Adrenal gland (tissue), 12 donors: ENCODE results near the gene PI4K2A. TPM values are rescaled to one million over a fixed set of nuclear protein-coding genes. Genes with fewer than 3 reads are reported as not detected.
A peak's percentile ranks its signal among the peaks of the same experiment; 100 is the strongest.
"Not testable (repeated sequence)": the region's sequence is repeated elsewhere in the genome, so short reads cannot be mapped to it uniquely, and the experiment has no call there.

Experiments
- DNase-seq, 7 donors: peaks; one replicate each; pipeline ENCODE4 v3.0.0-alpha.2; 2019 to 2020
- H3K27ac ChIP-seq, 5 donors: fragments of 200-600 bp; sonication (generic) in 4 of 5; 1 replicate in 3 of 5; 2 replicates in 2 of 5; pipeline versions ENCODE4 v1.5.1 to v1.8.0; 2016 to 2020; ENCODE audit warnings: mild to moderate bottlenecking in 1 of 5
- H3K27me3 ChIP-seq: fragments of 200-600 bp; 2 replicates; pipeline ENCODE4 v1.8.0; 2021
- H3K36me3 ChIP-seq, 2 donors: fragments of 200-600 bp; replicated peaks in 1 of 2; 1 replicate in 1 of 2; 2 replicates in 1 of 2; pipeline versions ENCODE4 v1.5.1 to v1.8.0; 2018 to 2022
- H3K4me1 ChIP-seq, 2 donors: fragments of 200-600 bp; replicated peaks in 1 of 2; 1 replicate in 1 of 2; 2 replicates in 1 of 2; pipeline versions ENCODE4 v1.5.1 to v1.8.0; 2018 to 2021
- H3K4me3 ChIP-seq, 4 donors: fragments of 200-600 bp; sonication (generic) in 3 of 4; one replicate each; pipeline ENCODE4 v1.5.1; 2016 to 2018
- H3K9me3 ChIP-seq, 3 donors: fragments of 200-600 bp; sonication (generic) in 1 of 3; replicated peaks in 1 of 3; 1 replicate in 2 of 3; 2 replicates in 1 of 3; pipeline versions ENCODE4 v1.5.1 to v1.8.0; 2016 to 2021
- CTCF ChIP-seq, 6 experiments: fragments of 450-650 bp in 4 of 6; fragments of 200-600 bp in 2 of 6; sonication (generic) in 1 of 6; IDR thresholded peaks; 1 replicate in 5 of 6; 2 replicates in 1 of 6; pipeline versions ENCODE4 v1.5.1 to v1.8.0; 2016 to 2021; ENCODE audit warnings: antibody characterized with exemption in 6 of 6, mild to moderate bottlenecking in 2 of 6, moderate library complexity in 1 of 6
- POLR2A ChIP-seq, 2 donors: fragments of 450-650 bp; IDR thresholded peaks; one replicate each; pipeline ENCODE4 v1.6.1; 2017; ENCODE audit warnings: antibody characterized with exemption in 2 of 2, mild to moderate bottlenecking in 2 of 2, moderate library complexity in 1 of 2
- WGBS, 4 donors: extraction: QIAGEN DNeasy Blood & Tissue Kit in 2 of 4; methylation state at CpG; one replicate each; pipeline versions ENCODE4 v1.1.5 to v1.1.7; 2013 to 2017; 5-methylcytosine and 5-hydroxymethylcytosine counted together
- intact Hi-C, 2 donors: fragments of 100-400 bp; cut with DNase I; formaldehyde crosslinking; loops; one replicate each; pipeline versions ENCODE4 v1.14.1 to v1.15.0; 2022 to 2023
- polyA plus RNA-seq, 3 donors: library from polyadenylated mRNA; stranded (reverse); fragments of 200-250 nt in 2 of 3; fragments of 350-450 nt in 1 of 3; fragmentation: Illumina TruSeq in 1 of 3; extraction: RNeasy Lipid Tissue Mini Kit (QIAGEN cat#74804) in 1 of 3; gene quantifications; one replicate each; pipeline ENCODE4 v1.2.3, GENCODE V29; 2013 to 2014
- total RNA-seq, 9 donors: library from RNA; depleted of rRNA in 4 of 9; stranded (reverse); fragments of >200 nt in 4 of 9; fragments of 120-200 nt in 1 of 9; fragmentation: NEBNext Ultra II Directional in 1 of 9; extraction: Animal tissue kit (Norgen Biotek cat#: 25700) in 1 of 9; gene quantifications; one replicate each; pipeline versions ENCODE4 v1.1.0 to v1.2.4, GENCODE V29; 2013 to 2023
- donor health status: healthy with polysubstance abuse.
- donor health status: Bipolar disorder and iron deficiency.
- donor health status: DM: yes; HTN: yes; CAD: no.
- donor health status: DM: no; HTN: no; CAD: no.
- donor health status: DM: no; HTN: no; CAD: no.
- donor health status: DM: yes; HTN: yes; CAD: no.

PI4K2A gene
- total and polyA plus RNA-seq, 12 donors: 17.8 to 70.8 (median 40.9) TPM

GRCh38 chr10:97631098-97631497 lies 9.4 kb upstream of the PI4K2A start:
- no peak for DNase-seq
- H3K4me3 ChIP-seq: no peak overlapping the region
- TF ChIP-seq CTCF (IDR thresholded peaks at IDR 0.05) (no peak), POLR2A (IDR thresholded peaks at IDR 0.05) (no peak)
- H3K9me3 ChIP-seq: no peaks in the 10 kb centered on the region
- peaks cover 6% of the 10 kb centered on the region in 2 donors for H3K4me1 ChIP-seq
- H3K27me3 ChIP-seq: no peaks in the 10 kb centered on the region
- intact Hi-C loops: no loop called here
- H3K27ac ChIP-seq: no peak overlapping the region
- H3K36me3 ChIP-seq: no peaks in the 10 kb centered on the region

- Histone ChIP-seq H3K36me3 (no peaks in the 10 kb centered on the region), H3K4me1 (peaks cover 6% of the 10 kb centered on the region in 2 donors), H3K27me3 (no peaks in the 10 kb centered on the region), H3K4me3 (peak within 1 kb of the TSS; percentile 44 to 95 (median 72)), H3K27ac (peak within 1 kb of the TSS in 2 of 5 donors; percentile 59 to 74), H3K9me3 (no peaks in the 10 kb centered on the region)
- intact Hi-C loops: no loop called here
- peak; percentile 94 to 97 (median 96) for DNase-seq
- TF ChIP-seq POLR2A (IDR thresholded peaks at IDR 0.05) (peak in 1 of 2 donors; percentile 33), CTCF (IDR thresholded peaks at IDR 0.05) (no peak)
- WGBS, 4 donors: 2 to 11% (median 3%) methylated on average over 29 to 62 of the region's 62 CpGs
These were observed 7.3 kb upstream of the PI4K2A start, which contains the start of gene MORN4 for GRCh38 chr10:97632949-97633884. Gene MORN4, minus strand, starts transcription at chr10:97633500. Its CDS starts 13,847 bp downstream, at chr10:97619653.

- peak overlapping the region in 2 of 5 donors; percentile 59 to 74 for H3K27ac ChIP-seq
- 66 to 82% (median 67%) methylated on average over 8 of the region's 8 CpGs for WGBS, 4 donors
- H3K9me3 ChIP-seq: no peaks in the 10 kb centered on the region
- TF ChIP-seq POLR2A (IDR thresholded peaks at IDR 0.05) (no peak), CTCF (IDR thresholded peaks at IDR 0.05) (peak in 3 of 6 experiments; percentile 31 to 41 (median 35))
- peak overlapping the region in 2 of 4 donors; percentile 82 to 95 for H3K4me3 ChIP-seq
- H3K36me3 ChIP-seq: no peaks in the 10 kb centered on the region
- H3K4me1 ChIP-seq: peaks cover 6% of the 10 kb centered on the region in 2 donors
- DNase-seq: peak in 1 of 7 donors; percentile 10
- intact Hi-C loops: no loop called here
- no peaks in the 10 kb centered on the region for H3K27me3 ChIP-seq
These were observed 6.5 kb upstream of the PI4K2A start for GRCh38 chr10:97633921-97634320.

- intact Hi-C loops: no loop called here
- no peaks in the 10 kb centered on the region for H3K36me3 ChIP-seq
- peaks cover 6% of the 10 kb centered on the region in 2 donors for H3K4me1 ChIP-seq
- TF ChIP-seq POLR2A (IDR thresholded peaks at IDR 0.05): no peak
- TF ChIP-seq CTCF (IDR thresholded peaks at IDR 0.05): no peak
- 83 to 96% (median 92%) methylated on average over 1 of the region's 1 CpG for WGBS, 4 donors
- H3K27me3 ChIP-seq: no peaks in the 10 kb centered on the region
- H3K4me3 ChIP-seq: no peak overlapping the region
- H3K27ac ChIP-seq: no peak overlapping the region
- H3K9me3 ChIP-seq: no peaks in the 10 kb centered on the region
- no peak for DNase-seq
These were observed 4.9 kb upstream of the PI4K2A start for GRCh38 chr10:97635577-97635976.

- WGBS, 4 donors: 90 to 94% (median 93%) methylated on average over 3 of the region's 3 CpGs
These were observed 1.4 kb upstream of the PI4K2A start for GRCh38 chr10:97639090-97639489.

More at GRCh38 chr10:97639090-97639489, 1.4 kb upstream of the PI4K2A start:
- H3K27me3 ChIP-seq, H3K4me3 ChIP-seq, H3K36me3 ChIP-seq, intact Hi-C loops, DNase-seq, H3K27ac ChIP-seq, H3K9me3 ChIP-seq: not testable (repeated sequence)
- peaks cover 14 to 18% of the 10 kb centered on the region in 2 donors for H3K4me1 ChIP-seq
